ENCODE measurements around the gene ICAM2.
"Not testable (repeated sequence)": the region's sequence is repeated elsewhere in the genome, so short reads cannot be mapped to it uniquely, and the experiment has no call there.

DNA sequence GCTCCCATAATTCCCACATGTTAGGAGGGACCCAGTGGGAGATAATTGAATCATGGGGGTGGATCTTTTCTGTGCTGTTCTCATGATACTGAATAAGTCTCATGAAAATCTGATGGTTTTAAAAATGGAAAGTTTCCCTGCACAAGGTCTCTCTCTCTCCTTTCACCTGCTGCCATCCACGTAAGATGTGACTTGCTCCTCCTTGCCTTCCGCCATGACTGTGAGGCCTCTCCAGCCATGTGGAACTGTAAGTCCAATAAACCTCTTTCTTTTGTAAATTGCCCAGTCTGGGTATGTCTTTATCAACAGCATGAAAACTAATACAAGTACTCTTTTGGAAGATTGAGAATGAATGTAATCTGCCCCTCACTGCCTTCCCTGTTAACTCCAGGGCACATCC, 37.8 kb downstream of the ICAM2 start:
- TF ChIP-seq, protein P1, sequence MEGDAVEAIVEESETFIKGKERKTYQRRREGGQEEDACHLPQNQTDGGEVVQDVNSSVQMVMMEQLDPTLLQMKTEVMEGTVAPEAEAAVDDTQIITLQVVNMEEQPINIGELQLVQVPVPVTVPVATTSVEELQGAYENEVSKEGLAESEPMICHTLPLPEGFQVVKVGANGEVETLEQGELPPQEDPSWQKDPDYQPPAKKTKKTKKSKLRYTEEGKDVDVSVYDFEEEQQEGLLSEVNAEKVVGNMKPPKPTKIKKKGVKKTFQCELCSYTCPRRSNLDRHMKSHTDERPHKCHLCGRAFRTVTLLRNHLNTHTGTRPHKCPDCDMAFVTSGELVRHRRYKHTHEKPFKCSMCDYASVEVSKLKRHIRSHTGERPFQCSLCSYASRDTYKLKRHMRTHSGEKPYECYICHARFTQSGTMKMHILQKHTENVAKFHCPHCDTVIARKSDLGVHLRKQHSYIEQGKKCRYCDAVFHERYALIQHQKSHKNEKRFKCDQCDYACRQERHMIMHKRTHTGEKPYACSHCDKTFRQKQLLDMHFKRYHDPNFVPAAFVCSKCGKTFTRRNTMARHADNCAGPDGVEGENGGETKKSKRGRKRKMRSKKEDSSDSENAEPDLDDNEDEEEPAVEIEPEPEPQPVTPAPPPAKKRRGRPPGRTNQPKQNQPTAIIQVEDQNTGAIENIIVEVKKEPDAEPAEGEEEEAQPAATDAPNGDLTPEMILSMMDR (IDR thresholded peaks at IDR 0.05): not testable (repeated sequence)
- TF ChIP-seq POLR2AphosphoS5 (IDR thresholded peaks at IDR 0.05); POLR2A (IDR thresholded peaks at IDR 0.05; ENCODE audit: low read depth): not testable (repeated sequence)

All from esophagus muscularis mucosa (tissue), 3 donors.